ENCODE data around the gene HTD2.

The HTD2 gene

GRCh38 chr3:58293516-58293915, 12.8 kb upstream of the HTD2 start:
- no peak for DNase-seq

GRCh38 chr3:58296269-58296668, 10.1 kb upstream of the HTD2 start:
- DNase-seq = no peak

DNA sequence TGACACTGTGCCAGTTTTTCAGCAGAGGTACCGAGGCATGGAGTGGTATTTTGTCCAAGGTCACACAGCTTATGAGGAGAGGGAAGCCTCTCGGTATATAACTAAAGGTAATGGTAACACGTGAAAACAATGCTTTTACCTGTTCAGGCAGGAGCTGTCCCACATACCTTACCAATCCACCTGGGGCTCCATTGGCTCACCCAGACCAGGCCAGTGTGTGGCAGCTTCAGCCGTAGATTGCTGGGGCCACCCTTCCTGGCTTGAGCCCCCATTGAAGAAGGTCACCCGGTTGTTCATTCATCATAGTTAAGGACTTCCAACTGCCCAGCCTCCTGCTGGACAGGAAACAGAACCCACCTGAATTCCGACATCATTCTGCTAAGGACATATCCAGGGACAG, 9.5 kb upstream of the HTD2 start:
- DNase-seq = no peak

- no peak for DNase-seq
Measured at GRCh38 chr3:58298190-58298589, 8.1 kb upstream of the HTD2 start.

DNA sequence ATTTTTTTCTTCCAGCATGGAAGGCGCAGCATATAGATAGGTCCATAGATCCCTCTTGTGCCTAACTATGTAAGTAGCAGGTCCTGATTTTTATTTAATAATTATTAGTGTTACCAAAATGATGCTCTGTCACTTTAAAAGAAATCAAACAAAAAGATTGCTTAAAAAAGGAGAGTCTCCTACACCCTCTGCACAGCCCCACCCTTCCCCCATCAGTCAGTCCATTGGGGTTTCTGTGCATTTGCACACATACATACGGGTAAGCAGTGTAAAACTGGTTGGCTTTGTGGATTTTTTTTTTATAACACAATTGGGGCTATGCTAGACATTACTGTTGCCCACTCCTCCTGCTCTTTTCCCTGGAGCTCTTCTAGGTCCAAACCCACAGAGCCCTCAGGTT, 7.2 kb upstream of the HTD2 start:
- DNase-seq = no peak

GRCh38 chr3:58299839-58300516, 6.3 kb upstream of the HTD2 start:
- no peak for DNase-seq

- no peak for DNase-seq
Measured at GRCh38 chr3:58307639-58308215, 1.4 kb downstream of the HTD2 start.

DNA sequence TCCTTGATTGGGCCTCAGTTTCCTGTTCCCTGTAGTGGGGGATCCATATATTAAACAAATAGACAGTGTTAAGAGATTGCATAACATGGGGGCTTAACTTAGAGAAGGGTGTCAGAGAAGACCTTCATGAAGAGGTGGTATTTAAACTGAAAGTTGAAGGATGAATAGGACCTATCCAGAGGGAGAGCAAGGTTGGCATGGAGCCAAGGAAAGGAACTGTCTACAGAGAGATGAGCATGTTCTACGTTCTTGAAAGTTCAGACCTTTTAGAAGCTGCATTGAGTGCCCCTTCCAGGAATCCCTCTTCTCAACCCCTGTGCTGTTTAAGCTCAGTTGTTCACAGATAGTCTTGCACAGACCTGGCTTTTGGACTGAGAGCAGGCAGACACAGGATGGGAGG, 2.4 kb downstream of the HTD2 start:
- no peak for DNase-seq

DNA sequence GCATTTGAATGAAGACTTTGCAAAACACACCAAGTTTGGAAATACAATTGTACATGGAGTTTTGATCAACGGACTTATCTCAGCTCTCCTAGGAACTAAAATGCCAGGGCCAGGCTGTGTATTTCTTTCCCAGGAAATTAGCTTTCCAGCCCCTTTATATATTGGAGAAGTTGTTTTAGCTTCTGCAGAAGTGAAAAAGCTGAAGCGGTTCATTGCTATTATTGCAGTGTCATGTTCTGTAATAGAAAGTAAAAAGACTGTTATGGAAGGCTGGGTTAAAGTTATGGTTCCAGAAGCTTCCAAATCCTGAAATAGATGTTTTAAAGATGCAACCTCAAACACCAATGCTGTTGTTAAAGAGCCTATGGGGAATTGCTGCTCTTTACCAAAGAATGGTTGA, 11.5 kb downstream of the HTD2 start:
- no peak for DNase-seq

DNA sequence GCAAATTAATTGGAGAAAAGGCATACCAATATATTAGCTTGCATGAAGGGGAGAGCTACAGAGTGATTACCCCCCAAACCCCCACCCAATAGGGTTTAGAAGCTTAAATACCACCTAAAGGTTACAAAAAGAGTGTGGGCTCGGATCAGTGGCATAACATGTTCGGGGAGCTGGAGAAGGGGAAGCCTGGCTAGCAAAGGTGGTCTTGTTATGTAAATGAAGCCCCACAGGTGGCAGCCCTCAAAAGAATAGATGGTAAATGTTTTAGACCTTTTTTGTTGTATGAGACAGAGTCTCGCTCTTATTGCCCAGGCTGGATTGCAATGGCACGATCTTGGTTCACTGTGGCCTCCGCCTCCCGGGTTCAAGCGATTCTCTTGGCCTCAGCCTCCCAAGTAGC, 15.5 kb downstream of the HTD2 start:
- no peak for DNase-seq

- no peak for DNase-seq
Measured at GRCh38 chr3:58322793-58323192, 16.5 kb downstream of the HTD2 start.

GRCh38 chr3:58323529-58324390, 17.4 kb downstream of the HTD2 start:
- DNase-seq = no peak

- no peak for DNase-seq
Measured at GRCh38 chr3:58324391-58325390, 18.4 kb downstream of the HTD2 start.

GRCh38 chr3:58325525-58325992, 19.2 kb downstream of the HTD2 start:
- DNase-seq = no peak

- no peak for DNase-seq
Measured at GRCh38 chr3:58326267-58326900, 20.1 kb downstream of the HTD2 start.

GRCh38 chr3:58329150-58329921, 23.0 kb downstream of the HTD2 start:
- no peak for DNase-seq

DNA sequence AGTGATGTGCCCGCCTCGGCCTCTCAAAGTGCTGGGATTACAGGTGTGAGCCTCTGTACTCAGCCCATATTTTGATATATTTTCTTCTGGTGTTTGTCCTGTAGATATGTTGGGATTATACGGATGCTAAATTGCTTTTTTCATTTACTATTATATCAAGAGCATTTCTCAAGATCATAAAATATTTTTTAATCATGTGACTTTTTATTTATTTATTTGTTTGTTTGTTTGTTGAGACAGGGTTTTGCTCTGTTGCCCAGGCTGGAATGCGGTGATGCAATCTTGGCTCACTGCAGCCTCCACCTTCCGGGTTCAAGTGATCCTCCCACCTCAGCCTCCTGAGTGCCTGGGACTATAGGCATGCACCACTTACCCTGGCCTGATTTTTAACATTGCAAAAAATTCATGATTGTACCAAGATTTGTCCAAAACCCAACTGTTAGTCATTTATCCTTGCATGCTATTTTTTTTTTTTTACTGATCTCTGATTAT, 23.6 kb downstream of the HTD2 start:
- no peak for DNase-seq

DNA sequence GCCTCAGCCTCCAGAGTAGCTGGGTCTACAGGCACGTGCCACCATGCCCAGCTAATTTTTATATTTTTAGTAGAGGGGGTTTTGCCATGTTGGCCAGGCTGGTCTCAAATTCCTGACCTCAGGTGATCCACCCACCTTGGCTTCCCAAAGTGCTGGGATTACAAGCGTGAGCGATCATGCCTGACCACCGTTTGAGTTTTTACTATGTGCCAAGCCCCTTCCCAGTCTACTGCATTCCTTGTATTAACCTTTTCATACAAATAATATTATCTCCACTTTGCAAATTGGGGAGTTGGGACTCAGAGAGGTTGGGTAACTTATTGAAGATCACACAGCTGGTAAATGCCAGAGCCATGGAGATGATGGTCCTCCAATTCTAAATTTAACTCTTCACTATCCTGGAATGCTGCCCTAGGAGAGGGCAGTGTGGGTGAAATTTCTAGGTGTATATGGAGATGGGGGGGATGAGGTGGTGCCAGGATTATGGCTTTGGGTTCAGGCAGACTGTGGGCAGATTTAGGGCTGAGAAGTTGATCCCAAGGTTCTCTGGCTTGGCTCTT, 25.4 kb downstream of the HTD2 start:
- DNase-seq = no peak

- DNase-seq = peak; percentile 53
Measured at GRCh38 chr3:58332575-58333188, 26.4 kb downstream of the HTD2 start, which contains the start of gene PXK. TSS of gene PXK (plus strand) at chr3:58332892. CDS start at chr3:58332989, 97 bp downstream.
